ENCODE results near the gene ZSWIM6. TPM values are rescaled to one million over a fixed set of nuclear protein-coding genes. Genes with fewer than 3 reads are reported as not detected.

Gene ZSWIM6
- total and polyA plus RNA-seq, 2 experiments from 2014 or later = 9.0 to 12.7 TPM

- Histone ChIP-seq H4K20me1 (ENCODE audit: insufficient read depth, poor library complexity, severe bottlenecking) (peaks cover 17% of the 10 kb centered on the region), H3K36me3 (replicated peaks; ENCODE audit: insufficient read depth, low read depth) (no peaks in the 10 kb centered on the region), H3K27ac (no peak overlapping the region), H3K4me3 (no peak overlapping the region), H3K4me1 (ENCODE audit: insufficient read depth) (no peaks in the 10 kb centered on the region), H3K79me2 (peaks cover 74% of the 10 kb centered on the region), H2AFZ (no peak overlapping the region), H3K9me2 (replicated peaks; ENCODE audit: insufficient read depth) (no peaks in the 10 kb centered on the region), H3K4me2 (no peak overlapping the region), H3K27me3 (no peaks in the 10 kb centered on the region), H3K9me3 (ENCODE audit: low read depth) (no peaks in the 10 kb centered on the region)
- no peak for TF ChIP-seq EZH2 (IDR thresholded peaks at IDR 0.05; ENCODE audit: borderline replicate concordance)
- no peak for TF ChIP-seq CTCF (IDR thresholded peaks at IDR 0.05; ENCODE audit: poor library complexity)
- TF ChIP-seq EZH2phosphoT487 (IDR thresholded peaks at IDR 0.05; ENCODE audit: low read depth, severe bottlenecking, unreplicated experiment) = no peak
- WGBS (ENCODE audit: low lambda C conversion rate, missing lambda C conversion rate) = 93% methylated on average over 7 of the region's 7 CpGs
- DNase-seq (ENCODE audit: low spot score) = no peak
These were observed 140.3 kb downstream of the ZSWIM6 start for GRCh38 chr5:61472172-61472958.

DNA sequence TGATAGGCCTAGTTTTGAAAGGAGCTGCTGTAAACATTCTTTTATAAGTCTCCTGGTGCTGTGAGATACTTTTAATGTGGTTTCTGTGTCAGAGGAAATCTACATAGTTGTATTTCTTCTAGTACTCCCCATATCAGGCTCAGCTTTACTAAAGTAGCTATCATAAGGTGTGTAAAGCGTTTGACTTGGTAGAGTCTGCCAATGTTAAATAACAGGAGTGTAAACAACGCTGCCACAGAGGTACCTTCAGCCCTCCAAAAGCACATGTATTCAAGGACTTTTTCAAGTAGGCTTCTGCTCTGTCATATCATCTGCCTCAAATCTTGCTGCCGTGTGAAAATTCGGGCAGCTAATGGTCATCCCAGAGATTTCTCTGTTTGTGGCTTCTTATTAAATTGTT is 142.7 kb downstream of the ZSWIM6 start:
- Histone ChIP-seq H3K9me2 (replicated peaks; ENCODE audit: insufficient read depth) (no peaks in the 10 kb centered on the region), H3K4me1 (ENCODE audit: insufficient read depth) (no peaks in the 10 kb centered on the region), H3K27me3 (no peaks in the 10 kb centered on the region), H3K27ac (no peak overlapping the region), H3K4me2 (no peak overlapping the region), H3K4me3 (no peak overlapping the region), H3K79me2 (peaks cover 76% of the 10 kb centered on the region), H2AFZ (no peak overlapping the region), H3K9me3 (ENCODE audit: low read depth) (no peaks in the 10 kb centered on the region), H3K36me3 (replicated peaks; ENCODE audit: insufficient read depth, low read depth) (no peaks in the 10 kb centered on the region), H4K20me1 (ENCODE audit: insufficient read depth, poor library complexity, severe bottlenecking) (peaks cover 3% of the 10 kb centered on the region)
- 88% methylated on average over 4 of the region's 4 CpGs for WGBS (ENCODE audit: low lambda C conversion rate, missing lambda C conversion rate)
- no peak for DNase-seq (ENCODE audit: low spot score)
- TF ChIP-seq CTCF (IDR thresholded peaks at IDR 0.05; ENCODE audit: poor library complexity) = no peak
- TF ChIP-seq EZH2phosphoT487 (IDR thresholded peaks at IDR 0.05; ENCODE audit: low read depth, severe bottlenecking, unreplicated experiment) = no peak
- TF ChIP-seq EZH2 (IDR thresholded peaks at IDR 0.05; ENCODE audit: borderline replicate concordance) = no peak

DNA sequence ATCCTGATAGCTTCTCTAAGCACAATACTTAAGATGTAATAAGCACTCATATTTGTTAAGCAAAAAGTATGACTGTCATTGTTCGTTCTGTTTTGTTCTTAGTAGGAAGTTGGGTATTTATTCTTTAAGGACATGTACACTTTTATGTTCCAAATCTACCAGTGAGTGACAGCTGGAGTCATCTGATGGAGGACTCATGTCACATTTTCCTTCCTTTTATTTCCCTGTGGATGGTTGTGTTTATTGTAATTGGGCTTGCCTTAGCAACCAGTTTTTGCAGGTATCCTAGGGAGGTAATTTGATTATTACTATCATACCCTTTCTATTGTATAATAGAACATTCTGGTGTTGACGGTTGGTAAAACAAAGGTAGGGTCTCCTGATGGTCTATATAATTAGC is 145.7 kb downstream of the ZSWIM6 start:
- Histone ChIP-seq H3K4me1 (ENCODE audit: insufficient read depth) (no peaks in the 10 kb centered on the region), H3K4me2 (no peak overlapping the region), H3K9me2 (replicated peaks; ENCODE audit: insufficient read depth) (no peaks in the 10 kb centered on the region), H2AFZ (no peak overlapping the region), H3K9me3 (ENCODE audit: low read depth) (no peaks in the 10 kb centered on the region), H3K27ac (no peak overlapping the region), H3K79me2 (peaks cover 75% of the 10 kb centered on the region), H3K27me3 (no peaks in the 10 kb centered on the region), H4K20me1 (ENCODE audit: insufficient read depth, poor library complexity, severe bottlenecking) (peaks cover 8% of the 10 kb centered on the region), H3K4me3 (no peak overlapping the region), H3K36me3 (replicated peaks; ENCODE audit: insufficient read depth, low read depth) (no peaks in the 10 kb centered on the region)
- 69% methylated on average over 2 of the region's 2 CpGs for WGBS (ENCODE audit: low lambda C conversion rate, missing lambda C conversion rate)
- no peak for TF ChIP-seq CTCF (IDR thresholded peaks at IDR 0.05; ENCODE audit: poor library complexity)
- no peak for TF ChIP-seq EZH2 (IDR thresholded peaks at IDR 0.05; ENCODE audit: borderline replicate concordance)
- no peak for TF ChIP-seq EZH2phosphoT487 (IDR thresholded peaks at IDR 0.05; ENCODE audit: low read depth, severe bottlenecking, unreplicated experiment)
- DNase-seq (ENCODE audit: low spot score) = no peak
